ENCODE measurements around the gene FOXD1. TPM values are rescaled to one million over a fixed set of nuclear protein-coding genes. Genes with fewer than 3 reads are reported as not detected.

FOXD1 gene
- total RNA-seq, 1 donor from 2014 or later: 0.29 TPM

DNA sequence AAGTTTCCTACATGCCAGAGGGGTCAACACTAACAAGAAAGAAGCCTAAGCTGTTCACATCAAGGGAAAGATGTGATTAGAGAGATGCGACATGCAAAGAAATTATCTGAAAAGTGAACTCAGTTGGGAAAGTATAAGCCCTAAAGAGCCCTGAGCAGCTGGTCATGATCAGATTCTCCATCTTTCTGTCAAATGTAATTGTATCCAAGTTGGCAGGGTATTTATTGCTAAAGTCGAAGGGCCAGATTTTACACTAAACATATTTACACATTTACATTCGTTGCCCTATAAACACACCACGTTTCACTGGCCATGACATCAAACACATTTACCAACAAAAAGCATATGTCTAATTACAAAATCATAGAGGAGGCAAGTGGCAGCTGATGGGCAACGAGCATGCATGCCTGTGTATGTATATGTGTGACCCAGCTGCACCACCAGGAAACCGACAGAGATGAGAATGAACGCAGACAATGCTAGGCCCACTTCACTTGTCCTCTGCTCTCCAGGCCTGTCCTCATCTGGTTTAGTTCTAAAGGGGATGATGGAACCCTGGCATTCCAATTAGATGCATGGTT lies 6.3 kb downstream of the FOXD1 start:
- intact Hi-C loops (cut with micrococcal nuclease): no loop called here

DNA sequence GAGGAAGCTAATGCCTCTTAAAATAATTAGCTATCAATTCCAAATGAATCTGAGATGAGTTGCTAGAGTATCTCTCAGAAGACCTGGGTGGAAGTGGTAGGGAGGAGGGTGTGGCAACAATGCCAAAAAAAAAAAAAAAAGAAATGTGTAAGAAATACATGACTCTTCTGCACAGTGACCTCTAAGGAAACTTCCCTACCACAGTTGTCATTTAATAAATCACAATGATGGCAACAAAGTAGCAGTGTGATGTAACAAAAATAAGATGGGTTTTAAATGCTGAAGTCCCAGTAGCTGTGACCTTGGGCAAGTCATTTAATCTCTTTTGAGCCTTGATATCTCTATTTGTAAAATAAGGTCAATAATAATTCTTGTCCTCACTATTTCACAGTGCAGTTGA lies 7.2 kb downstream of the FOXD1 start:
- intact Hi-C loops (cut with micrococcal nuclease): no loop called here

DNA sequence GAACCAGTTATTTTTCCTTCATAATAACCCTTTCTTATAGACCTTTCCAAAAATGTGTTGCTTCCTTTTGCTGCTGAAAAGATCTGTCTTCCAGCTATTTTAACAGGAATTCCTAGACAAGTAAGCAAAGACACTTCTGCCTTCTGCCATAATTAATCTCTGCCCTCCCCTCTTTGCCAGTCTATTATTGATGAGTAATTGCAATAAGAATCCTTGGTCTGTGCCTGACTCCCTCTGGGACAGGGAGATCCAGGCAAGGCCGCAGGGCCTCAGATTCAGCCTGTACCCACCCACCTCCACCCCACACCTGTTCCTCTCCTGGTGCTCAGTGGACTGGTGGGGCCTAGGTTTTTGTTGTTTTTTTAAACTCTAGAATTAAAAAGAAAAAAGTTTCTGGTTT lies 8.3 kb downstream of the FOXD1 start:
- intact Hi-C loops (cut with micrococcal nuclease): no loop called here

DNA sequence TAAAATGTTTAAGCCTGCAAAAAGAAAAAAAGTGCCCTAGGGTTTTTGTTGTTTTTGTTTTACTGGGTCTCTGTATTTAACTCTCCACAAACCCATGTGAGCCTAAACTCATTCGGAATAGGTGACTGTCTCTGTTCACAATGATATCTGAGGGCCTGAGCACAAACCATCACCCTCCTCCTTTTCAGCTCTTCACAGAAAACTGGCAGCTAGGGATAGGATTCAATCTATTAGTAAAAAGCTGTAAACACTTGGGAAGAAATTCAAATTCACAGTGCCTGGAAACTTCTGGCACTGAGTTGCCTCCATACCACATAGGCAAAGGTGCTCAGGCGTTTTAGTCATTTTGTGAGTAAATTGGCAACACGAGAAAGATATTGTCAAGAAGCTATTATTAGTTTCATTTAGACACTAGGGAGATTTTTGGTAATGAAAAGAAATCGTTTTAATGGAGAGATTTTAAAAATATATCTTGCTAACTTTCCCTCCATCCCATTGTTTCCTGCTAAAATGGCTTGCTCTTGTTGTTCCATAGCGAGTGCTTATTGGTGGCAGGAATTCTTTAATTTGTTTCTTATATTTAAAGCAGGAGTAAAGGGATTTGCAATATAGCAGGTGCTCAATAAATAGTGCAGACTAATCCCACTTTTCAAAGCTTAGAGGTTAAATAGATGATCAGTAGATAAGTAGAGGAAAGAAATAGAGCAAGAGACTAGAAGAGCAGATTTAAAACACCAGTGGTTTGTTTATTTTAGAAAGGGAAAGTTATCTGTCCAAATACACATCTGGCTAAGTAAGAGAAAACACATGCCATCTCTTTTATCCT lies 9.7 kb downstream of the FOXD1 start:
- intact Hi-C loops (cut with micrococcal nuclease): loop anchor here (1.0 to 2.0 kb wide), 2 partner anchors 9 to 136 kb away; partner anchors contain the start of gene FOXD1

DNA sequence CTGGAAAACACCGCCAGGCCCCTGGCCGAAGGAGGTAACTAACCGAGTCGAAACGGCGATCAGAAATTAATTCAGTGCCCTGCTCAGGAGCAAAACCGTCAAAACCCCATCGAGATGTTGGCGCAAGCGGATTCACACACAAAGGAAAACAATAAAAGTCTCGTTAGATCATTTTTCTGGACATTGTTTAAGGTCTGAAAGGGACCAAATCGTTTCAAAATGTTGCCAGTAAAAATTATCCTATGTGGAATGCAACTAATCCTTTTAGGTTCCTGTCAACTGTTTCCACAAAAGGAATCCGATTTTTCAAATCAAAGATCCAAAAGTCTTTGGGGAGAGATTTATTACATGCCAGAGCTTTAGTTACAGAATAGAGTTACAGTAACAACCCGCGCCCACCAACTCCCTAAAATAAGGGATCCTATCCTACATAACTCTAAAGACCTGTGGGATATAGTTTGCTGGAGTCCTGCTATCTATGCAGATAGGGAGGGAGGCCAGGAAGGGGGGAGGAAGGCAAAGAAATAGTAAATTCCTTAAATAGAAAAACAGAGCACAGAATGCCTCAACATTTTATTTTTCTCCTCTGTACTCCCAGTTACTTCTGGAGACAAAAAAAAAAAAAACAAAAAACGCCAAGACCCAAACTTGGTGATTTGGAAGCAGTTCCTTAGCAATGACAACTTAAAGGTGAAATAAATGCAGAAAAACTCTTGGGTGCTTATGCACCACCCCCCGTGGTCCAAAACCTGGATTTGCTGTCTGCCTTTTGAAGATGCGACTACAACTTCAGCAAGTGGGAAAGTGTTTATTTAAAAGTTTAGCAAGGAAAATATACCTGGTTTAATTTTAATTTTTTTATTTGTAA lies 10.6 kb downstream of the FOXD1 start:
- intact Hi-C loops (cut with micrococcal nuclease): loop anchor here (1.0 to 2.0 kb wide), 2 partner anchors 7 to 135 kb away; no protein-coding TSS in a partner anchor

DNA sequence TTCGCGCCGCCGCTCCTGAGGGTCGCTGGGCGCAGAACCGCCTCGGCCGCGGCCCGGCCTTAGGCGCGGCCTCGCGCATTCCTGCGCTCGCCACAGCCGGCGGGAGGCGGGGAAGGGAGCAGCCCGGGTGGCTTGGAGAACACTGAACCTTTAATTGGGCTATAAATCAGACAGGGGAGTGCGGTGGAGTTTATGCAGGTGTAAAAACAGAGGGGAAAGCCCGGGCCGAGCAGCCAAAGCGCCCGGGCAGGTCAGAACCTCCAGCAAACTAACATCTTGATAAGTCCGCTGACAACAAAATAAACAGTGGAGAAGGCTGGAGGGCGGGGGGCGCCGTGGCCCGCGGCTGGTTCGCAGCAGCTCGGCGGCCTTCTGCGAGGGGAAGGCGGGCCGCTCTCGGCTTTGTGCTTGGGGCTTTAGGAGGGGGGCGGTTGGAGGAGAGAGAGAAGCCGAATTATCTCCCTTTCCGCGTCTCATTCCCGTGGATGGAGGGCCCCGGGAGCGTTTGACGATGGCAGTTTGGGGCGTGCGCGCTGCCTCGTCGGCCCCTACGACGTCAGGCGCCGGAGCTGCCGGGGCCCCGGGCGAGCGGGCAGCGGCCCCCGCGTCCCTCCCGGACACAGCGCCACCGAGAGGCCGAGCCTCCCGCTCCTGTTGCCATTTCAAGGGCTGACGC lies 11.3 kb downstream of the FOXD1 start:
- intact Hi-C loops (cut with micrococcal nuclease): loop anchor here (1.0 kb wide), 1 partner anchor 8 kb away; no protein-coding TSS in a partner anchor

DNA sequence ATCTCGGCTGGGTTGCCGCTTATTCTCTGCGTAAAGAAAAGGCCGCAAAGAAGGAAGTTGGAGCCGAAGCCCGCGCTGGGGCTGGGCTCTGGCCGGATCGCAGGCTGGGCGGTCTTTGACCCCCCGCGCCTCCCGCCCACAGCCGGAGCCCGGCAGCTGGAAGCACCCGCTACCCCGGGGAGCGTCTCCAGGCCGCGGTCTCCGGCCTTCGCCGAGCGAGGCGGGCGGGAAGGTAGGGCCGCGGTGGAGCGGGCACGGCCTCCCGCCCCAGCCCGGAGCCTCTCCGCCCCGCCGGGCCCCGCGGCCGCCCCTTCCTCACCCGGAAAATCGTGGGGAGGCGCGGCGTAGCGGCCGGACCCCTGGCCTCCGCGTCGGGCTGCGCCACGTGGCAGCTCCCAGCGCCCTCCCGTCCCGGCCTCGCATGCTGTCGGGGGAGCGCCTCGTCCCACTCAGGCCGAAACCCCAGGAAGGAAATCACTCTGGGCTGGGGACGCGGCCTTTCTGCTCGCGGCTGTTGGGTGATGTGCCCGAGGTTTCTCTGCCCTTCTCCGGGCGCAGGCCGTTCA lies 12.0 kb downstream of the FOXD1 start:
- intact Hi-C loops (cut with micrococcal nuclease): loop anchor here (1.0 kb wide), 1 partner anchor 9 kb away; no protein-coding TSS in a partner anchor

DNA sequence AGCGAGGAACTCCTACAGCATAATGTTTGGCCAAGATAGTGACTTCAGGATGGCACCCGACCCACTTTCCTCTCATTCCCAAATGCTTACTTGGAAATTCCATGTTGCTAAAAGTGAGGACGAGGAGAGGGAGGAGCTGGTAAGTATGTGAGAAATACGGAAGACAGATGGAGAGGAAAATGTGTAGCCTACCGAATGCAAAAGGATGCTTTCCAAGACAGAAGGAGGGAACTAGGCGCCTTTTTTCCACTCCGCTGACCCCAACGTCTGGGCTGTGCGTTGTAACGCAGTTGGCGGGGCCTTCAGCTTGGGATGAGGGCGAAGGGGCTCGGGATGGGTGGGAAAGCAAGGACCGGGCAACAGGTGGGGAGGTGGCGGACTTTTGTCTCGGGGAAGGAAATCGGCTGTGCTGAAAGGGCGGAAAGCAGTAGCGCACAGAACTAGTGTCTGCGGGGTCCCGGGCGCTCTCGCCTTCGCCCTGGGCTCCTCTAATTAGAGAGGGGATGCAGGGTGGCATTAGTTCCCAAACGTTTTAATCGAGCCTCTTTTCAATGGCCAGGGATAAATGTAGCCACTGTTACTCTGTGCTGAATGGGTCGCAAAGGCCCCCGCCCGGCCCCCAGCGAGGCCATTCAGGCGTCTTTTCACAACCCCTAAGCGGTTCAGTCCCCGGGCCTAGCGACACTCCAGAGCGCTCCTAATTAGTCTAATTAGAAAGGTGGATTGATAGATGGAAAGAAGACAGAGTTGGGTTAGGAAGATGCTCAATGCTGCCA lies 12.6 kb downstream of the FOXD1 start:
- intact Hi-C loops (cut with micrococcal nuclease): loop anchor here (2.0 kb wide), 1 partner anchor 15 kb away; no protein-coding TSS in a partner anchor

DNA sequence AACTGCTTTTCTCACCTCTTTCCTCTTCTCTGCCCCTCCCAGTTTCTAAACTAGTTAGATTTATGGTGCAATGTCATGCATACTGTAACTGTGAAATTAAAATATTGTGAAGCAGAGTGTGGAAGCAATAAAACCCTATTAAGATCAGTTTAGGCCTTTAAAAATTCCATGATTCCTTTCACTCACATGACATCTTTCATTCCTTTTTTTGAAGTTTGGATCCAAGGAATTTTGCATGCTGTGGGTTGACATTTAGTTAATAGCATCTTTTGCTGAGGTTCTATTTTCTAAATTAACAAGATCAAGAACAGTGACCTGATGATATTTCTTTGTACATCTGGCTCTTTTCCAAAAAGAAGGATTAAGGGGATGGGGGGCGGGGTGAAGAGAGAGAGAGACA lies 13.7 kb downstream of the FOXD1 start:
- intact Hi-C loops (cut with micrococcal nuclease): loop anchor here (2.0 kb wide), 1 partner anchor 16 kb away; no protein-coding TSS in a partner anchor

DNA sequence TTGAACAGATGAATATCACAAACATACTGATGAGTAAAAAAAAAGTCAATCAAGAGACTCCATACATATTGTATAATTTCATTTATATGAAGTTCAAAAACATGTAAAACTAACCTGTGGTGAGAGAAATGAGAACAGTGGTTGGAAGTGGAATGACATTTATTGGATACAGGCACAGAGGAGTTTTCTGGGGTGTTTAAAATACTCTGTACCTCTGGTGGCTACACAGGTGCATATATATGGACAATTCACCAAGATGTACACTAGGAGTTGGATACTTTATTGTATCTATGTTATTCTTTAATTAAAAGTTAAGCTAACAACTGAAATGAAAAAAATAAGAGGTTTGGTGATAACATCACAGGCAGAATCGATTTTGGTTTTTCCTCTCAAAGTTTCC lies 14.1 kb downstream of the FOXD1 start:
- intact Hi-C loops (cut with micrococcal nuclease): loop anchor here (2.0 kb wide), 1 partner anchor 16 kb away; no protein-coding TSS in a partner anchor

DNA sequence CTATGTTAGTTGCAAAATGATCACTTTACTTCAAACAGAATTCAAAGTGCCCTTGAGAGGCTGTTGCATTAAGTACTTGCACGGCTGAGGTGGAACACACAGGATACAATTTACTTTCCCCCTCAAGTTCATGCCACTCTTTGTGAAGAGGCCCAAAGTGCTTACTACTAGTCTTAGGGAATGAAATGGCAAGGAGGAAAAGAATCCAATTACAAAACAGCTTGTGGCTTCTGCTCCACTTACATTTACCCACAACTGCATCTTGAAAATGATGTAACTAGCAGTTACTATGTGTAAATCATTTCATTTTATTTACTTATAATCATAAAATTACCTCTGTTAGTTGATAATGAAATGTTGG lies 14.6 kb downstream of the FOXD1 start:
- intact Hi-C loops (cut with micrococcal nuclease): loop anchor here (2.0 kb wide), 1 partner anchor 17 kb away; no protein-coding TSS in a partner anchor

DNA sequence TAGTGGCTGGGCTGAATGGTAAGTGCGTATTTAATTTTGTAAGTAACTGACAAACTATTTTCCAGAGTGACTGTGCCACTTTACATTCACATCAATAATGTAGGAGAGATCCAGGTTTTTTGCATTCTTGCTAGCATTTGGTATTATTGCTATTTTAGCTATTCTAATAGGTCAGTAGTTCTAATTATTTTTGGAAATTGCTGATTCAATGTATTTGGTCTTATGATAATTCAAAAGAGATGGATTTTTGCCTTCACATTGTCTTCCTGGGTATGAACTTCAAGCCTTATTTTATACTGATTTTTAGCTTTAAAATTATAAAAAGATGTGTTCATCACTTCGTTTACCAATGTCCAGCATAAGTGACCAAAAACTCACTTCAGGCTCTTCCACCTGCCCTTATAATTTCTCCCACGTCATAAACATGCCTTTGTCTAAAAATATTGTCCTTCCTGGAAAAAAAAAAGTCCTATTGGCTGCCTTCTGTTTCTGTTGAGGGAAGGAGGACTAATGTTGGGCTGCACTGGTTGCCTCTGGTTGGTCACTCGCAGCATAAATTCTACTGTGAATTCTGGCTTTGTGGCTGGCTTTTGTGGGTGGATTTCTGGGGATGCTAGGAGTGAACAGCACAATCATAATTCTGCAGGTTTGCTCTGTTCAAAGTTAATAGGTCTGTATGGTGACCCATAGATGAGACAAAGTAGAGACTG lies 15.2 kb downstream of the FOXD1 start:
- intact Hi-C loops (cut with micrococcal nuclease): no loop called here

DNA sequence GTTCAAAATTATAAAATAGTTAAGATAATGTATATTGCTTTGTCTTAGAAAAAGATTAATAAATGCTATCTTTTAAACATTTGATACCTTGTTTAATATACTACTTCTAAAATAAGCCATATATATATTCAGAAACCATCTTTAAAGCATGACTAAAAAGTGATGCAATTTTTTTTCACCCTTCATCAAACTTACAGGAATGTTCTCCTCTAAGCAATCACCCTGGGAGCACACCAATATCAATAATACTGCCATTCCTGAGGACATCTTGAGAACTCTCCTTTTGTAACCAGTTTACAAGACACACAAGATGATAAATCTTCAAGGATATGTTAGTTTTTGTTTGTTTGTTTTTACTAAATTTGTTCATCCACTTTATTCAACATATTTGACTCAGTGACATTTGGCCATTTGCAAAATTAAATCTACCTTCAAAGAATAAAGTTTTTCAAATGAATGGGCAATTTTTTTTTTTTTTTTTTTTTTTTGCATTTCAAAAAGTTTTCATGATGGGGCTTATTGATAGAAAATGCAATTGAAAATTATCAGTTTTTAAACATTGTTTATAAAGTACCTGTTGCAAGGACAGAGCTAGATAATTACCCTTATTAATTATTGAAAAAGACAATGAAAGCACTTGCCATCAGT lies 17.2 kb downstream of the FOXD1 start:
- intact Hi-C loops (cut with micrococcal nuclease): no loop called here

DNA sequence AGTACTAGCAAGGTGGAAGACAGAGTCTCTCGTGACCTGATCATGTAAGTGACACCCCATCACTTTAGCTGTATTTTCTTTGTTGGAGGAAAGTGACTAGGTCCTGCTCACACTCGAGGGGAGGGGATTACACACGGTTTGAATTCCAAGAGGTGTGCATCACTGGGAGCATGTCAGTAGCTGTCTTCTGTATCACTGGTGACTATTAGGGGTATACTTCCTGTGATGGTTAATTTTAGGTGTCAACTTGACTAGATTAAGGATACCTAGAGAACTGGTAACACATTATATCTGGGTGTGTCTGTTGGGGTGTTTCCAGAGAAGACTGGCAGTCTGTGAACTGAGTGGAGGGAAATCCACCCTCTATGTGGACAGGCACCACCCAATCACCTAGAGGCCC lies 22.5 kb downstream of the FOXD1 start:
- intact Hi-C loops (cut with micrococcal nuclease): no loop called here

DNA sequence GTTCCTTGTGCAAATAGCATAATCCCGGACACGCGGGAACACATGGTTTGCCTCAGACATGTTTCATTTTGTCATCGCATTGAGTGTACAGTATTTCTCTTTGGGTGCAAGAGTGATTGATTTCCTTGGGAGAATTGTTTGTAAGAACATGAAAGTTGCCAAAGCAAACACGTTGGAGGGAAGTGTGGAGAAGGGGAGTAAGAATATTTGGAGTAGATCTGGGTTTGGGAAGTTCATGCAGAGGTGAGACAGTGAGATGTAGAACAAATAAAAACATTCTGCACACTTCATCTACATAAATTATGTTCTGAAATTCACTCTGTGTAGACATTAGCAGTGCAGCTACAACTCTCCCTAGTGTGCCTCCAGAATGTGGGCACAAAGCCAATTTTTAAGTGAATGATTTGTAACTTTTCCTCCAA lies 24.0 kb downstream of the FOXD1 start:
- intact Hi-C loops (cut with micrococcal nuclease): no loop called here

DNA sequence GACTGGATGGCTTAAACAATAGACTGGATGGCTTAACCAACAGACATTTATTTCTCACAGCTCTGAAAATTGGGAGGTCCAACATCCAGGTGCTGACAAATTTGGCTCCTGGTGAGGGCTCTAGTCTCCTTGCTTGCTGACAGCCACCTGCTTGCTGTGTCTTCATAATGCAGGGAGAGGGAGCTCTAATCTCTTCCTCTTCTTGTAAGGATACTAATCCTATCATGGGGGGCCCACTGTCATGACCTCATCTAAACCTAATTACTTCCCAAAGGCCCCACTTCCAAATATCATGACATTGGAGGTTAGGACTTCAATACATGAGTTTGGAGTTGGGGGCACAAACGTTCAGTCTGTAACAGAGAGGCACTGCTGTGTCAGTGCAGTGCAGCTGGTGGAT lies 26.4 kb downstream of the FOXD1 start:
- intact Hi-C loops (cut with micrococcal nuclease): no loop called here

DNA sequence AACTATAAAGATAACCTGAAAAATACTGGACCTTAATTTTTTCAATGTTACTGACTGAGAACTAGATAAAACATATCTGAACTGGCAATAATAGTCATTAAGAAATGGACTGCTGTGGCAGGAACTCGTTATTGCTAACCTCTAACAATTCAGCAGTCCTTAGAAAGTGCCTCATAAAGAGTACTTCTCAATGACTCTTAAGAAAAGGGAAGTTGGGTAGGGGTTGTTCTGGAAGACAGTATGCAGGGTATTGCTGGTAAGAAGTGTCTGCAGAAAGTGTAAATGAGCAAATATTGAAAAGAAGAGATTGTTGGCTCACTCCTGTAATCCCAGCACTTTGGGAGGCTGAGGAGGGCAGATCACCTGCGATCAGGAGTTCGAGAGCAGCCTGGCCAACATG lies 27.9 kb downstream of the FOXD1 start:
- intact Hi-C loops (cut with micrococcal nuclease): loop anchor here (2.0 kb wide), 2 partner anchors 24 to 34 kb away; no protein-coding TSS in a partner anchor
